GM12878 (cell line): ENCODE measurements around the gene LRP1. TPM values are rescaled to one million over a fixed set of nuclear protein-coding genes. Genes with fewer than 3 reads are reported as not detected.

Experiments
- ATAC-seq: fragments of 200-7000 bp; cut with Tn5 transposase; 3 replicates; pipeline ENCODE4 v1.9.1; 2020; ENCODE audit warnings: mild to moderate bottlenecking, moderate library complexity
- BruUV-seq: library from RNA; stranded (reverse); fragments of 400-500 nt; replicated peaks from 2 replicates; lab custom pipeline; 2021; lab: Mats Ljungman, UMichigan
- CTCF ChIA-PET: fragments of 300-600 bp; sonication (Branson Sonifier 250); formaldehyde crosslinking; extraction: SDS; loops from one replicate; lab custom pipeline; 2021; ENCODE audit warnings: inconsistent platforms; lab: Yijun Ruan, JAX
- POLR2A ChIA-PET: fragments of 350-600 bp; formaldehyde crosslinking; extraction: SDS; loops from one replicate; lab custom pipeline; 2021; ENCODE audit warnings: inconsistent platforms; lab: Charles Lee
- RAD21 ChIA-PET: fragments of 300-600 bp; sonication (Branson Sonifier 250); formaldehyde crosslinking; loops from one replicate; lab custom pipeline; 2023; ENCODE audit warnings: antibody characterized with exemption; ENCODE audit not compliant: unreplicated experiment; lab: Charles Lee
- SMC1A ChIA-PET: fragments of 300-600 bp; sonication (Branson Sonifier 250); formaldehyde crosslinking; loops from one replicate; lab custom pipeline; 2023; ENCODE audit not compliant: unreplicated experiment, uncharacterized antibody; lab: Charles Lee
- DNase-seq: peaks from one replicate; pipeline ENCODE4 v3.0.0-alpha.2; 2011; ENCODE audit warnings: low read depth, low spot score
- FAIRE-seq: peaks from 3 replicates; lab custom pipeline; 2011; peaks lifted over from hg19 to GRCh38; lab: Jason Lieb, UNC
- H2AFZ ChIP-seq: 2 replicates; pipeline ENCODE4 v1.6.0; 2011; ENCODE audit warnings: low read depth, low read length, control low read depth; ENCODE audit not compliant: control insufficient read depth
- H3K27ac ChIP-seq: 2 replicates; pipeline ENCODE4 v1.5.1; 2011; ENCODE audit warnings: control low read depth; ENCODE audit not compliant: control insufficient read depth, insufficient read depth
- H3K27me3 ChIP-seq, 2 experiments: replicated peaks in 1 of 2; 2 replicates each; pipeline versions ENCODE4 v1.6.0 to v1.6.1; 2011; ENCODE audit warnings: low read length in 1 of 2; ENCODE audit not compliant: control insufficient read depth in 2 of 2, insufficient read depth in 2 of 2
- H3K36me3 ChIP-seq, 2 experiments: 2 replicates each; pipeline ENCODE4 v1.5.1; 2011; ENCODE audit warnings: low read length in 1 of 2; ENCODE audit not compliant: control insufficient read depth in 2 of 2, insufficient read depth in 2 of 2
- H3K4me1 ChIP-seq: 2 replicates; pipeline ENCODE4 v1.6.1; 2011; ENCODE audit warnings: mild to moderate bottlenecking, low read length, moderate library complexity, mixed read lengths; ENCODE audit not compliant: control insufficient read depth, insufficient read depth
- H3K4me2 ChIP-seq: 2 replicates; pipeline ENCODE4 v1.6.0; 2011; ENCODE audit warnings: control low read depth; ENCODE audit not compliant: control insufficient read depth, insufficient read depth
- H3K4me3 ChIP-seq: fragments of 200-600 bp; sonication (generic); 2 replicates; pipeline ENCODE4 v1.5.1; 2016
- H3K79me2 ChIP-seq: 2 replicates; pipeline ENCODE4 v1.6.0; 2011; ENCODE audit warnings: low read length; ENCODE audit not compliant: control insufficient read depth, insufficient read depth
- H3K9ac ChIP-seq: 2 replicates; pipeline ENCODE4 v1.8.0; 2011; ENCODE audit warnings: low read length, control low read depth, mixed read lengths; ENCODE audit not compliant: control insufficient read depth, insufficient read depth
- H3K9me3 ChIP-seq: replicated peaks from 3 replicates; pipeline ENCODE4 v1.5.1; 2011; ENCODE audit warnings: mild to moderate bottlenecking, low read length; ENCODE audit not compliant: control insufficient read depth, insufficient read depth
- H4K20me1 ChIP-seq: 2 replicates; pipeline ENCODE4 v1.6.0; 2011; ENCODE audit not compliant: control insufficient read depth, insufficient read depth
- BACH1 ChIP-seq: fragments of 450-650 bp; IDR thresholded peaks from 2 replicates; pipeline ENCODE4 v1.6.1; 2017; ENCODE audit warnings: mild to moderate bottlenecking, borderline replicate concordance
- CUX1 ChIP-seq: IDR thresholded peaks from 2 replicates; pipeline ENCODE4 v1.6.1; 2012; ENCODE audit warnings: improper control_type of control experiment, low read depth, low read length; ENCODE audit not compliant: insufficient replicate concordance
- E4F1 ChIP-seq: fragments of 450-650 bp; IDR thresholded peaks from 2 replicates; pipeline ENCODE4 v1.6.1; 2018; ENCODE audit warnings: borderline replicate concordance, mild to moderate bottlenecking; ENCODE audit not compliant: partially characterized antibody
- GATAD2B ChIP-seq: fragments of 450-650 bp; conservative IDR thresholded peaks from 2 replicates; pipeline ENCODE4 v1.6.1; 2017; ENCODE audit warnings: low read depth, mild to moderate bottlenecking, moderate library complexity
- HDAC6 ChIP-seq: fragments of 200-600 bp; sonication (generic); IDR thresholded peaks from one replicate; pipeline ENCODE4 v1.8.0; 2017; ENCODE audit warnings: antibody characterized with exemption; ENCODE audit not compliant: unreplicated experiment
- IRF4 ChIP-seq: IDR thresholded peaks from 2 replicates; pipeline ENCODE4 v1.6.1; 2011; ENCODE audit warnings: low read depth, low read length
- KDM1A ChIP-seq: fragments of 200-600 bp; sonication (generic); IDR thresholded peaks from 2 replicates; pipeline ENCODE4 v1.6.1; 2016; ENCODE audit warnings: borderline replicate concordance
- LARP7 ChIP-seq: fragments of 450-650 bp; IDR thresholded peaks from 2 replicates; pipeline ENCODE4 v1.6.1; 2017; ENCODE audit warnings: mild to moderate bottlenecking
- NR2C1 ChIP-seq: fragments of 450-650 bp; IDR thresholded peaks from 2 replicates; pipeline ENCODE4 v1.6.1; 2017; ENCODE audit warnings: antibody characterized with exemption, mild to moderate bottlenecking, moderate library complexity
- NR2F1 ChIP-seq: fragments of 450-650 bp; conservative IDR thresholded peaks from 2 replicates; pipeline ENCODE4 v1.6.1; 2017; ENCODE audit warnings: mild to moderate bottlenecking
- NRF1 ChIP-seq: conservative IDR thresholded peaks from 2 replicates; pipeline ENCODE4 v1.6.1; 2011; ENCODE audit warnings: mild to moderate bottlenecking, low read depth, low read length, improper control_type of control experiment
- POLR2A ChIP-seq: IDR thresholded peaks from 2 replicates; pipeline ENCODE4 v1.6.1; 2011; ENCODE audit warnings: low read depth, mild to moderate bottlenecking, low read length
- SPI1 ChIP-seq: IDR thresholded peaks from 2 replicates; pipeline ENCODE4 v1.6.1; 2011; ENCODE audit warnings: low read depth, mild to moderate bottlenecking, low read length, moderate library complexity, borderline replicate concordance; ENCODE audit not compliant: insufficient read depth
- SREBF2 ChIP-seq: IDR thresholded peaks from 2 replicates; pipeline ENCODE4 v1.6.1; 2012; ENCODE audit warnings: mild to moderate bottlenecking, low read length
- SUPT20H ChIP-seq: IDR thresholded peaks from 2 replicates; pipeline ENCODE4 v1.6.1; 2011; ENCODE audit warnings: low read depth, mild to moderate bottlenecking, low read length, moderate library complexity, borderline replicate concordance; ENCODE audit not compliant: control insufficient read depth
- TAF1 ChIP-seq: IDR thresholded peaks from 2 replicates; pipeline ENCODE4 v1.6.1; 2011; ENCODE audit warnings: mild to moderate bottlenecking, low read depth, low read length, borderline replicate concordance
- TBL1XR1 ChIP-seq: IDR thresholded peaks from 2 replicates; pipeline ENCODE4 v1.6.1; 2012; ENCODE audit warnings: low read depth, low read length, improper control_type of control experiment
- ZBED1 ChIP-seq: IDR thresholded peaks from 2 replicates; pipeline ENCODE4 v1.6.1; 2016; ENCODE audit warnings: borderline replicate concordance
- WGBS: methylation state at CpG from one replicate; pipeline ENCODE4 v1.1.6; 2016; ENCODE audit warnings: low lambda C conversion rate; ENCODE audit not compliant: insufficient replicate concordance, insufficient coverage; ENCODE audit errors: missing lambda C conversion rate; 5-methylcytosine and 5-hydroxymethylcytosine counted together
- in situ Hi-C: fragments of 300-500 bp; cut with MboI; formaldehyde crosslinking; loops from 9 replicates; pipeline ENCODE4 v1.14.3; 2018; ENCODE audit warnings: mixed read lengths
- intact Hi-C: fragments of 100-400 bp; cut with micrococcal nuclease; formaldehyde crosslinking; loops from one replicate; pipeline ENCODE4 v1.14.2; 2022; ENCODE audit not compliant: unreplicated experiment
- polyA plus RNA-seq, 11 experiments: library from polyadenylated mRNA; depleted of rRNA in 4 of 11; unstranded in 6 of 11; stranded (reverse) in 5 of 11; fragments of >200 nt; fragmentation: Nextera tagmentation in 4 of 11; fragmentation: Illumina TruSeq in 1 of 11; extraction: Ambion mirVana in 4 of 11; extraction: Trizol in 1 of 11; gene quantifications; 1 replicate in 1 of 11; 2 replicates in 10 of 11; pipeline versions ENCODE4 v1.2.1 to v1.2.3, GENCODE V29; 2011 to 2016; ENCODE audit warnings: inconsistent platforms in 2 of 11, missing spikeins in 2 of 11, low read depth in 1 of 11
- total RNA-seq, 4 experiments: library from RNA; depleted of rRNA in 3 of 4; stranded (reverse); fragments of >200 nt in 3 of 4; fragmentation: Illumina TruSeq in 1 of 4; extraction: Trizol in 1 of 4; gene quantifications; 2 replicates each; pipeline versions ENCODE4 v1.2.1 to v1.2.3, GENCODE V29; 2013 to 2021

LRP1 gene
- total and polyA plus RNA-seq, 10 of the 15 experiments (the other 5 are each of a cell fraction or from before 2014, with no cell fraction given), result under 0.01 to 1.1 (median 0.20) TPM; not detected in 2

- H3K4me3 ChIP-seq, result no peak overlapping the region
- BruUV-seq, result no TSS peak
- H3K79me2 ChIP-seq, result no peaks in the 10 kb centered on the region
- intact Hi-C loops, result no loop called here
- peaks cover 4% of the 10 kb centered on the region; the same call in 1 of the 2 replicates for H3K4me1 ChIP-seq
- H2AFZ ChIP-seq, result peak overlapping the region; percentile 8
- no peaks in the 10 kb centered on the region for H3K27me3 ChIP-seq
- WGBS, result 33% methylated on average over 5 of the region's 5 CpGs
- ChIA-PET RAD21 (no interaction called here), SMC1A (no interaction called here), CTCF (interaction anchor here (0.7 to 1.0 kb wide), 2 partner anchors 31 to 85 kb away, joined by 3 read pairs; no protein-coding TSS in a partner anchor), POLR2A (no interaction called here)
- H3K9ac ChIP-seq, result no peak overlapping the region
- peak; percentile 69 for ATAC-seq
- H3K4me2 ChIP-seq, result no peak overlapping the region; the same call in 1 of the 2 replicates
- H3K9me3 ChIP-seq, result no peaks in the 10 kb centered on the region
- H3K36me3 ChIP-seq, result no peaks in the 10 kb centered on the region
- peak; percentile 79 for FAIRE-seq
- DNase-seq, result no peak
- no peaks in the 10 kb centered on the region for H4K20me1 ChIP-seq
- no peak overlapping the region for H3K27ac ChIP-seq
- in situ Hi-C loops, result no loop called here
- peak; percentile 70 for TF ChIP-seq NR2F1
- TF ChIP-seq TAF1, result no peak
- TF ChIP-seq CUX1, result no peak
- TF ChIP-seq NRF1, result no peak
- TF ChIP-seq POLR2A, result no peak
- no peak for TF ChIP-seq IRF4
- TF ChIP-seq ZBED1, result no peak
- TF ChIP-seq SREBF2, result no peak
- no peak for TF ChIP-seq BACH1
- TF ChIP-seq TBL1XR1, result no peak
- no peak for TF ChIP-seq SUPT20H
- no peak for TF ChIP-seq E4F1
- no peak for TF ChIP-seq KDM1A
- TF ChIP-seq HDAC6, result no peak
- peak; percentile 46 for TF ChIP-seq NR2C1
- no peak for TF ChIP-seq LARP7
- TF ChIP-seq SPI1, result peak; percentile 23; the same call in 1 of the 2 replicates
- no peak for TF ChIP-seq GATAD2B
Measured at GRCh38 chr12:57154804-57155434, 26.6 kb downstream of the LRP1 start.
